GM19468 (cell line): Measurements from ENCODE around the gene ASB3.
"Not testable (repeated sequence)": the region's sequence is repeated elsewhere in the genome, so short reads cannot be mapped to it uniquely, and the experiment has no call there.

Experiments
- ATAC-seq: cut with Tn5 transposase; IDR thresholded peaks from one replicate; pipeline ENCODE4 v1.9.1; 2021; ENCODE audit warnings: mild to moderate bottlenecking, moderate library complexity, moderate number of reproducible peaks; ENCODE audit not compliant: unreplicated experiment; ENCODE audit errors: extremely low read depth

Gene ASB3

GRCh38 chr2:53670331-53670730 is 116.4 kb downstream of the ASB3 start:
- no peak for ATAC-seq

- ATAC-seq: no peak
These were observed 118.1 kb downstream of the ASB3 start for GRCh38 chr2:53668624-53669026.

DNA sequence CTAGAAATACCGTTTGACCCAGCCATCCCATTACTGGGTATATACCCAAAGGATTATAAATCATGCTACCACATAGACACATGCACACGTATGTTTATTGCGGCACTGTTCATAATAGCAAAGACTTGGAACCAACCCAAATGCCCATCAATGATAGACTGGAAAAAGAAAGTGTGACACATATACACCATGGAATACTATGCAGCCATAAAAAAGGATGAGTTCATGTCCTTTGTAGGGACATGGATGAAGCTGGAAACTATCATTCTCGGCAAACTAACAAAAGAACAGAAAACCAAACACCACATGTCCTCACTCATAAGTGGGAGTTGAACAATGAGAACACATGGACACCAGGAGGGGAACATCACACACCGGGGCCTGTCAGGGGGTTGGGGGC is 119.6 kb downstream of the ASB3 start:
- ATAC-seq: not testable (repeated sequence)

DNA sequence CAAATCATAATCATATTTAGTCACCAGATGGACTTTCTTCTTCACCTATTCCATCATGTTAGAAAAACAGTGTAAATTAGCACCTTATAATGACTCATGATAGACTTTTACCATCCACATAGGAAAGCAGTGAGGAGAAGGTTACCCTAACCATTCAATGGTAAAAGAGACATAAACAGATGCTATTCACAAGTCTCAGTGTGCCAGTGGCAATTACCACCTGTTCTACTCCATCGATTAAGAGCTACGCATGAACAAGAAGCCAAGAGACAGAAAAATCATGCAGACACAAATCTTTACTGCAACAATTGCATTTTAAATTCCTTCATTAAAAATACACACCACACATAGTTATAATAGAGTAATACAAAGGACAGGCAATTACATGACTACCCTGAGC is 125.9 kb downstream of the ASB3 start:
- ATAC-seq: no peak

GRCh38 chr2:53658474-53658873 is 128.3 kb downstream of the ASB3 start:
- ATAC-seq: not testable (repeated sequence)

DNA sequence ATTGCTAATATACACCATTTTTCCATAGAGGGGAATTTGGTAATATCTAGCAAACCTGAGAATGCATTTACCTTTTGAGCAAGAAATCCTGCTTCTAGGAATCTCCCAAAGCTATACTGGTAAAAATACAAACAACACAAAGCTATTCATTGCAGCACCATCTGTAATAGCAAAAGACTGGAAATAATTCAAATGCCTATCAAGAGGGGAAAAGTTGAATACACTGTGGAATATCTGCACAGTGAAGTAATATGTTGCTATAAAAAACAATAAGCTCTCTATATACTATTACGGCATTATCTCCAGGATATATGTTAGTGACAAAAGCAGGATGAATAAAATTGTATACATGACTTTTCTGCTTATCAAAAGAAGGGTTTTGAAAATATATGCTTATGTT is 131.5 kb downstream of the ASB3 start:
- no peak for ATAC-seq

- no peak for ATAC-seq
These were observed 132.4 kb downstream of the ASB3 start for GRCh38 chr2:53654396-53654795.

DNA sequence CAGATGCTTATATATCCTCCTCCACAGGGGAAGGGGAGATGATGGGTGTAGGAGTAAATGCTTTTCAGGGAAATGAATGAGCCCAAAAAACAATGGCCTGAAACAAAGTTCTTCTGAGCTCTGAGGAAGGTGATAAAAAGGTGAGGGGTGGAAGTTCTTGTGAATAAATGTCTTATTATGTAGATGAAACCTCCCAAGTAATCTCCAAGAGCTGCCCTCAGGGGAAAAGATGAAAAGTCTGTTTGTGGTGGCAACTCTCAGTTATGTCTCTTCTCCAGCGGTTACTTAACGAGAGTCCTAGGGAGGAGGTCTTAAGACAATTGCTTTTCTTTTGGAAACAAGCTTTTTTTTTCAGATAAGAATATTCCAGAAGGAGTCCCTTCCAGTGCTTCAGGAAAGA is 134.6 kb downstream of the ASB3 start:
- no peak for ATAC-seq

DNA sequence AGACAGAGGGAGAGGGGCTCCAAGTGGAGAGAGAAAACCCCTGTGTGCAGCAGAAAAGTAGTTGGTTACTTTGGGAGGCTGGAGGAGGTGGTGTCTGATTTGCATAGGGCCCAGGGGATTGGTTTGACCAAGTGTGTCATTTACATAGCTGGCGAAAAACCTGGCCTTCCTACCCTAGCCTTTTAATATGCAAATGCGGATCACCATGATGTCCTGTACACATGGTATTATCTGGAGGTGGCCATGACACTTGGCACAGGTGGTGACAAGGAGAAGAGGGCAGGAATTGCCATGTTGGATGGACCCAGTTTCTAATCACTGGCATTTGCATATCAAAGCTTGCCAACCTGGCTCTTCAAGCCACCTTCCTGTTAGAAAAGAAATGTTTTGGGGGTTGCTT is 140.0 kb downstream of the ASB3 start:
- ATAC-seq: no peak

DNA sequence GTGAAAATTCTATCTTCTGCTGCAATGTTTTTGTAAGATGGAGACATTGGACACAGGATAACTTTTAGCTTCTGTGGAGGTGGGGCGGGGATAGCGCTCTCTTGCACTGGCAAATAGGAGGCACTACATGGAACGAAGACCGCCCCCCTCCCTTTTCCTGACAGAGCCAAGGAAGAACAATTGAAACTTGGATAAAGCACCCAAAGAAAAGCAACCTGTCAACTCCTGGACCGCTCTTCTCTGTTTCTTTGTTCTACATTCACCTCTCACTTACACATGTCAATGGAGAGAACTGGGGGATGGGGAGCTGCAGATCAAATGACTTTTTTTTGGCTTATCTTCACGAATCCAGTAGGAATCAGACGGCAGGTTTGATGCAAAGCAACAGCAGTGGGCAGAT is 145.5 kb downstream of the ASB3 start:
- ATAC-seq: no peak

- no peak for ATAC-seq
These were observed 146.3 kb downstream of the ASB3 start for GRCh38 chr2:53640466-53640865.

DNA sequence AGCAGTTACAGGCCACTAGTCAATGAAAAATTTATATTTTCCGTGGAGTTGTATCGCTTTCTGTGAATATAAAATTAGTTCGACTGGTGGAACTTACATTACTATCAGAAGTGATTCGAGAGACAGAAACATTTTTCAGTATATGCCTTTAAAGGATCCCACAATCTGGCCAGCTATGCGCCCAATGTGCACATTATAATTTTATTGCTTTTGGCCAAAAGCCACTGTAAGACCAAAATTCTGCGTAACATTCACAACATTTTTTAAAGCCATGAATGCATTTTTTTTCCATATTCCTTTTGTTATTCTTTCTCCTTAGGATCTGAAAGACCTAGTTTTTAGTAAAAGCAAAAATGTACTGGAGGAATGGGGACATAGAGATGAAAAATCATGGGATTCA is 150.2 kb downstream of the ASB3 start:
- no peak for ATAC-seq

- no peak for ATAC-seq
These were observed 150.6 kb downstream of the ASB3 start for GRCh38 chr2:53636109-53636508.

DNA sequence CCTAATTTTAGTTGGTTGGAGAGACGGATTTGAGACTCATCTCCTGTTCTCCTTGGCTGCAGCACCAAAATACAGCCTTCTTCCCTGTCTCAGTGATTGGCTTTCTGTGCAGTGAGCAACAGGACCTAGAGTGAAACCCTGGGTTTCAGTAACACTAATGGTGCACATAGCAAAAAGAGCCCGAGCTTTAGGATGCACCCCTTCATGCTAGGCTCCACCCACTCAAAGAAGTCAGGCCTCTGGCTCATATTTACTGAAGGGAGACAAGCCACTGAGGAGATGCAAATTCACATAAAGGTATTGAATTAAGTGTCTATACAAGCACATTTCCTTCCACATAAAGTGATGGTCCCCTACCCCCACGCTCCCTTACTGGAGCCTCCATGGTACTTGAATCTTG is 151.1 kb downstream of the ASB3 start:
- ATAC-seq: no peak

DNA sequence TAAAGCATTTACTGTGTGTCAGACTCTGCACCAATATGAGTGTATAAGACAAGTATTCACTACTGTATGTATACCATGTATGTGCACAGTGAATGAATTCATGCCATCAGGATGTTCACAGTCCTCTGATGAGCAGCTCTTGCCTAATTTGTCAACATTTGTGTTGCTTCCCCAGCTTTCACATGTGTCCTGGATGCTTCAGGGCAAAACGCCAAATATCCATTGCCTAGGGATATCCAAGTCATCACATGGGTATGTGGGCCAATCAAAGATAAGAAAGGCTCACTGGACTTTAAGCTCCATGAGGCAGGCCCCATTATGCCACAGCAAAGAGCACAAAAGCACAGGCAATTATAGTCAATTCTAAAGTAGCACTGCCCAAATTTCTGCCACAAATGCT is 153.3 kb downstream of the ASB3 start:
- ATAC-seq: no peak

DNA sequence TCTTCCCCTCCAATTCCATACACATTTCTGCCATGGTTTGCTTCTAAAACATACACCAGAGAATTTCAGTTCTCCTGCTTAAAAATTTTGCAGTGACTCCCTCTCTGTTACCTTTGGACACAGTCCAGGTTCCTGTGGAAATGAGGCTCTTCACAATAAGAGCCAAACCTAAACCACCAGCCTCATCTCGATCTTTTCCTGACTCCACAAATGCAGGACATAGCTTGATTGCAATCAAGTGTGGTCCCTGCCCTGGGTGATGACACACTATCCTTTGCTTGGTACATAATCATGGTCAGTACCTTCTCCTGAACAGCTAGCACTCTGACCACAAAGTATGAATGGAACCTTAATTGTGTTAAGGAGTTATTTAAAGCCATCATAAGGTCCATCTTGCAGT is 154.0 kb downstream of the ASB3 start:
- ATAC-seq: no peak

DNA sequence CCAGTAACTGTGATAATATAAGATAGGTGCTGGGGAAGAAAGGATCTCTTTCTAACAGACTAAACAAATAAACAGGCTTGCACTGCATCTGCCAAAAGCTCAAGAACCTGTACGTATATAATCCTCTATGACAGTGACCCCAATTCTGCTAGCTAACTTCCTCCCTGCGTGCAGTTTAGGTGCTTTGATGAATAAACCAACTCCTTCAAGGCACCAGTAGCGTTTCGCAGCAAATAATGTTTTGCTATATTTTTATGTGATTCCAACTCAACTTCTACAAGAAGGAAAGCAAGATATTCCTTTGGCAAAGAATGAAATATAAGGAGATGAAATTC is 154.7 kb downstream of the ASB3 start:
- ATAC-seq: no peak

DNA sequence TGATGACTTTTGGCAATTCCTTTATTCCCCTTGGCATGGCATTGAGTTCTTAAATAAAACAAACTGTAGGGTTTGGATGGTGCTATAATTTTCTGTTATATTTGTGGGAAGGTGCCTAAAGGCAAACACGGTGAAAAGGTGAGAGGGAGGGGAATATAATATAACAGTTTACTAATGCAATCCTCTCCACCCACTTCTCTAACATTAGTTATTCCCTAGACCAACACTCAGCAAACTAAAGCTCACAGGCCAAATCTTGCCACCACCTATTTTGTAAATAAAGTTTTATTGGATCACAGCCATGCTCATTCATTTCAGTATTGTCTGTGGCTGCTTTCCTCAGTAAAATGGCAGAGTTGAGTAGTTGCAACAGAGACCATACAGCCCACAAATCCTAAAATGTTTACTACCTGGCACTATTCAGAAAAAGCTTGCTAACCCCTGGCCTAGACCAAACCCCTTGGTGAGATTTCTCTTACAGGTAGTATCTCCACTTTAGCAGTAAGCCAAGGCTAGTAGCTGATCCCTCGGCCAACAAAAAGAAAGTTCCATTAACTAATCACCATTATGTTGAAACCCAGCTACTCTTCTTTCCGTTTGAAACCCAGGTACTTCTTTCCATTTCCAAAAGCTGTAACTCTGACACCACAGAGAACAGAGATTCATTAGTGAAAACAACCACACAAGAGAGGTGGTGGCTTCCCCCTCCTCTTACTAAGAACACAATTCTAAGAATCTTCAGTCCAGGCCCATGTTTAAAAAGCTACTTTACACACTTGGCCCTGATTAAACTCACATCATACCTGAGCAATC is 155.2 kb downstream of the ASB3 start:
- no peak for ATAC-seq

DNA sequence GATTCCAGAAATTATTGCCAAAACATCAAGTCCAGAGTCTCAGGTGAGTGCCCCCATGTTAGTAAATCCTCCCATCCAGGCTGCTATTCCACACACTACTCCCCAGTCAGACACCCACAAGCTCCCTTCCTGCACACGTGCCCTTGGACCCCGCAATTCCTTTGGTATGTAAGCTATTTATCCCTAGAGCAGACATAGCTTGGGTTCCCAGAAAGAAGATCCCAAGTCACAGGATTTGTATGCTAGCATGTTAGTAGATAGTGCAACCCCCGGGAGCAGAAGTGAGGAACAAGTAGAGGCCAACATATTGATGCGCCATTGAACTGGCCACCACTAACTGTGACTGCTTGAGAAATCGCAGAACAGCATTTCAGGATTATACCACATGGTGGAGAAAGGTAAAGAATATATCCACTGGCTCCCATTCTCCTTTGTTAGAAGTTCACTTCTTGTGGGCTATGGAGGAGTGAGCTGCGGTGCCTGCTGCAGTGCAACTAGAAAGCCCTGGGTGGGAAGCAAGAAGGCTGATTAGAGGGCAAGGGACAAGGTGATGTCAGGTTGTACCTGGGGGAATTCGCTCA is 156.6 kb downstream of the ASB3 start:
- no peak for ATAC-seq

DNA sequence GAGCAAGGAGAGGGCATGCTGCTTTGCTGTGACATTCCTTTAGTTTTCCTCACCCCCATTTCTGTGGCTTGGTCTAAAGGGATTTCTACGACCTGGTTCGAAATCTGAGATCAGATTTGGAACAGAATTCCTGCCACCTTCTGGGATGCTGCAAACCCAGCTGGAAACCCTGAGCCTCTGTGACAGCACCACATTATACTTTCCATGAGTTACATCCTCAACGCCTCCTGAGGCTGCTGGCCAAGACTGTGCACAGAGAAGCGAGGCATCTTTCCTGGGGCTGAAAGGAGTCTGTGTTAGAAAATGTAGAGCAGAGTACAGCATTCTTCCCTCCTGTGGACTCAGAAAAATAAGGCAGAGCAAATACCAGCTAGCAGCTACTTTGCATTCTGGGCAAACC is 157.3 kb downstream of the ASB3 start:
- ATAC-seq: no peak

GRCh38 chr2:53629001-53629400 is 157.8 kb downstream of the ASB3 start:
- no peak for ATAC-seq

DNA sequence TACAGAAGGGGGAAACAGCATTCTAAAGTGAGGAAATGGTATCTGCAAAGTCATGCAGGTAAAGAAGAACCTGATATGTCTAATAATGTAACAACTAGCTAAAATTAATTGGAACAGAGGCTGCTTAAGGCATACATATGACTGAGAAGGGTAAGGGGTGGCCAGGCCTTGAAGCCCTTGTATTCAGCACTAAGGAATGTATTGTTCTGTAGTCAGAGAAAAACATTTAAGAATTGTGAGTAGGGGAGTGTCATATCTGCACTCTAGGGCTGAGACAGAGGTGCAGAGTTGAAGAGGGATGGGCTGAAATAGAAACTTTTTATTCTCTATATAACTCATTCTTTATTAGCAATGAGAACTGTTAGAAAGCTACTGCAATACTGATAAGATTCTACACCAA is 164.6 kb downstream of the ASB3 start:
- no peak for ATAC-seq
